HepG2 (cell line): Measurements from ENCODE around the gene RAB30.

Source experiments
- BRCA1 ChIP-seq: sonication (generic); formaldehyde crosslinking; IDR thresholded peaks from 2 replicates; pipeline ENCODE4 v1.4.0; 2020; ENCODE audit warnings: missing genetic modification reagents
- FOSL1 ChIP-seq: sonication (generic); formaldehyde crosslinking; IDR thresholded peaks from 2 replicates; pipeline ENCODE4 v1.9.0; 2021; ENCODE audit warnings: missing genetic modification reagents, borderline replicate concordance
- HINFP ChIP-seq: sonication (generic); formaldehyde crosslinking; IDR thresholded peaks from 2 replicates; pipeline ENCODE4 v1.4.0; 2020; ENCODE audit warnings: low read depth, mild to moderate bottlenecking, missing genetic modification reagents
- SMARCC2 ChIP-seq: fragments of 450-650 bp; IDR thresholded peaks from 2 replicates; pipeline ENCODE4 v1.6.1; 2017; ENCODE audit warnings: antibody characterized with exemption, mild to moderate bottlenecking
- ZC3H4 ChIP-seq: sonication (generic); formaldehyde crosslinking; IDR thresholded peaks from 2 replicates; pipeline ENCODE4 v1.4.0; 2020; ENCODE audit warnings: missing genetic modification reagents, borderline replicate concordance
- ZNF335 ChIP-seq: sonication (generic); formaldehyde crosslinking; IDR thresholded peaks from 2 replicates; pipeline ENCODE4 v1.4.0; 2020; ENCODE audit warnings: missing genetic modification reagents
- ZNF660 ChIP-seq: sonication (generic); formaldehyde crosslinking; IDR thresholded peaks from 2 replicates; pipeline ENCODE4 v1.5.1; 2020; ENCODE audit warnings: mild to moderate bottlenecking, low read depth, missing genetic modification reagents, borderline replicate concordance

- TF ChIP-seq ZC3H4 (CRISPR knock-in tag): no peak
- TF ChIP-seq HINFP: no peak
- TF ChIP-seq ZNF335 (CRISPR knock-in tag): no peak
- TF ChIP-seq BRCA1: no peak
- TF ChIP-seq FOSL1 (CRISPR knock-in tag): no peak
- no peak for TF ChIP-seq SMARCC2
- no peak for TF ChIP-seq ZNF660
Measured at GRCh38 chr11:83004746-83005556, 66.7 kb downstream of the RAB30 start.
